Right lobe of liver (tissue), 6 donors: ENCODE data around the gene SRPK3. TPM values are rescaled to one million over a fixed set of nuclear protein-coding genes. Genes with fewer than 3 reads are reported as not detected.

Source experiments
- ATAC-seq, 4 donors: fragments of 200-7000 bp; cut with Tn5 transposase; one replicate each; pipeline ENCODE4 v1.9.1; 2020; ENCODE audit warnings: mild to moderate bottlenecking in 4 of 4, moderate library complexity in 4 of 4
- DNase-seq, 3 donors: peaks; one replicate each; pipeline ENCODE4 v3.0.0-alpha.2; 2020
- H3K27ac ChIP-seq, 3 donors: fragments of 200-600 bp; one replicate each; pipeline ENCODE4 v1.8.0; 2022
- H3K27me3 ChIP-seq, 2 donors: fragments of 200-600 bp; one replicate each; pipeline ENCODE4 v1.8.0; 2022
- H3K36me3 ChIP-seq, 4 donors: fragments of 200-600 bp; sonication (generic) in 1 of 4; one replicate each; pipeline versions ENCODE4 v1.5.1 to v1.8.0; 2017 to 2022; ENCODE audit warnings: control low read depth in 1 of 4
- H3K4me1 ChIP-seq, 4 donors: fragments of 200-600 bp; sonication (generic) in 1 of 4; one replicate each; pipeline versions ENCODE4 v1.5.1 to v1.8.0; 2017 to 2022; ENCODE audit warnings: control low read depth in 1 of 4
- H3K4me3 ChIP-seq, 3 donors: fragments of 200-600 bp; one replicate each; pipeline ENCODE4 v1.8.0; 2022
- H3K9me3 ChIP-seq, 4 donors: fragments of 200-600 bp; sonication (generic) in 1 of 4; one replicate each; pipeline versions ENCODE4 v1.5.1 to v1.8.0; 2017 to 2022; ENCODE audit warnings: control low read depth in 1 of 4
- POLR2A ChIP-seq: fragments of 450-650 bp; IDR thresholded peaks from one replicate; pipeline ENCODE4 v1.6.1; 2017; ENCODE audit warnings: antibody characterized with exemption, mild to moderate bottlenecking
- WGBS: methylation state at CpG from one replicate; pipeline ENCODE4 v1.1.6; 2018; ENCODE audit warnings: low coverage, low lambda C conversion rate; ENCODE audit not compliant: insufficient coverage; ENCODE audit errors: missing lambda C conversion rate; 5-methylcytosine and 5-hydroxymethylcytosine counted together
- intact Hi-C, 2 donors: fragments of 100-400 bp; cut with DNase I; formaldehyde crosslinking; loops; one replicate each; pipeline versions ENCODE4 v1.11.2 to v1.14.1; 2022
- total RNA-seq, 6 experiments: library from RNA; depleted of rRNA in 2 of 6; stranded (reverse); fragments of >200 nt in 2 of 6; fragmentation: NEBNext Ultra II Directional in 3 of 6; extraction: Animal tissue kit (Norgen Biotek cat#: 25700) in 3 of 6; gene quantifications; one replicate each; pipeline versions ENCODE4 v1.1.0 to v1.2.4, GENCODE V29; 2016 to 2023
- TF ChIP-seq, protein P1 (sequence below), 4 donors: fragments of 200-600 bp in 3 of 4; fragments of 450-650 bp in 1 of 4; IDR thresholded peaks; one replicate each; pipeline versions ENCODE4 v1.5.1 to v1.8.0; 2016 to 2022; ENCODE audit warnings: antibody characterized with exemption in 4 of 4, mild to moderate bottlenecking in 2 of 4
- donor health status: DM: no; HTN: yes; CAD: no.
- donor health status: DM: no; HTN: no; CAD: no.
- donor health status: DM: no; HTN: no; CAD: no.
- donor health status: DM: no; HTN: yes; CAD: no.
- donor health status: DM: no; HTN: yes; CAD: no.

The SRPK3 gene
- total RNA-seq, 6 experiments from 2014 or later, result not detected

DNA sequence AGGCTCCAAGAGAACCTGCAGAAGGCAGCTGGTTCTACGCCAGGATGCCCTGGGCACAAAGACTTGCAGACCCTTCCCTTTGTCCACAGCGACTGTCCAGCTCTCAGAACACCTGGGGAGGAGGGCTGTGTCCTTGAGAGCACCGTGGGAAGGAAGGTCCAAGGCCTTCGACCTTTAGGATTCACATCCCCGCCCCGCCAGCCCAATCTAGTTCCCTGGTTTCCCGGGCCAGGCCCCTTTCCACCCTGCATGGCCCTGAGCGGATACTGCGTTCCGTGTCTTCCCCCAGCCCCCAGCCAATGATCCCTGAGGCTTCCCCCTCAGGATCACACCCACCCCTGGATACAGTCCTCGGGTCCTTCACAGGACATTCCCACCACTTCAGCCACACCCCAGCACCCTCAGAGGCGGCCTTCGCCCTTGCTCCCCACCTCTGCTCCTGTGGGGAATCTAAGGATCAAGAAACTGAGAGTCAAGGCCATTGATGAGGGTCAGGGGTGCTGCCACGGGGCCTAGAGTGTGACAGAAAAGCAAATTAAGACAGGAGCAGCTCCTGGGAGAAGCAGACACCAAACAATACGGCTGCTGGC lies 47.1 kb upstream of the SRPK3 start:
- Histone ChIP-seq H3K4me3 (no peak overlapping the region), H3K36me3 (peaks cover 0 to 7% (median 0%) of the 10 kb centered on the region in 4 donors), H3K27me3 (no peaks in the 10 kb centered on the region), H3K9me3 (no peaks in the 10 kb centered on the region), H3K4me1 (no peaks in the 10 kb centered on the region), H3K27ac (no peak overlapping the region)
- intact Hi-C loops, result no loop called here
- WGBS, result 57% methylated on average over 2 of the region's 15 CpGs
- DNase-seq (no peak), ATAC-seq (no peak)
- TF ChIP-seq, protein P1, sequence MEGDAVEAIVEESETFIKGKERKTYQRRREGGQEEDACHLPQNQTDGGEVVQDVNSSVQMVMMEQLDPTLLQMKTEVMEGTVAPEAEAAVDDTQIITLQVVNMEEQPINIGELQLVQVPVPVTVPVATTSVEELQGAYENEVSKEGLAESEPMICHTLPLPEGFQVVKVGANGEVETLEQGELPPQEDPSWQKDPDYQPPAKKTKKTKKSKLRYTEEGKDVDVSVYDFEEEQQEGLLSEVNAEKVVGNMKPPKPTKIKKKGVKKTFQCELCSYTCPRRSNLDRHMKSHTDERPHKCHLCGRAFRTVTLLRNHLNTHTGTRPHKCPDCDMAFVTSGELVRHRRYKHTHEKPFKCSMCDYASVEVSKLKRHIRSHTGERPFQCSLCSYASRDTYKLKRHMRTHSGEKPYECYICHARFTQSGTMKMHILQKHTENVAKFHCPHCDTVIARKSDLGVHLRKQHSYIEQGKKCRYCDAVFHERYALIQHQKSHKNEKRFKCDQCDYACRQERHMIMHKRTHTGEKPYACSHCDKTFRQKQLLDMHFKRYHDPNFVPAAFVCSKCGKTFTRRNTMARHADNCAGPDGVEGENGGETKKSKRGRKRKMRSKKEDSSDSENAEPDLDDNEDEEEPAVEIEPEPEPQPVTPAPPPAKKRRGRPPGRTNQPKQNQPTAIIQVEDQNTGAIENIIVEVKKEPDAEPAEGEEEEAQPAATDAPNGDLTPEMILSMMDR (IDR thresholded peaks at IDR 0.05), result no peak
- TF ChIP-seq POLR2A, result no peak

DNA sequence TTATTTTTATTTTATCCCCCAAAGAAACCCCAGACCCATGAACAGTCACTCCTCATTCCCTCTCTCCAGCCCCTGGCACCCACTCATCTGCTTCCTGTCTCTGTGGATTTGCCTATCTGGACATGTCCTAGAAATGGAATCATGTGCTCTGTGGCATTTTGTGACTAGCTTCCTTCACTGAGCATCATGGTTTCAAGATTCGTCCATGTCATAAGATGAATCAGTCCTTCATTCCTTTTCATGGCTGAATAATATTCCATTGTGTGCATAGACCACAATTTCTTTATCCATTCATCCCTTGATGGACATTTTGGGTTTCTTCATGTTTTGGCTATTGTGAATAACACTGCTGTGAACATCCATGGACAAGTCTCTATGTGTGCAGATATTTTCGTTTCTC lies 46.0 kb upstream of the SRPK3 start:
- 72% methylated on average over 2 of the region's 2 CpGs for WGBS
- no peak for TF ChIP-seq POLR2A
- TF ChIP-seq, protein P1 (IDR thresholded peaks at IDR 0.05), result no peak
- Histone ChIP-seq H3K4me1 (no peaks in the 10 kb centered on the region), H3K36me3 (peaks cover 0 to 7% (median 0%) of the 10 kb centered on the region in 4 donors), H3K9me3 (no peaks in the 10 kb centered on the region), H3K27ac (no peak overlapping the region), H3K27me3 (no peaks in the 10 kb centered on the region), H3K4me3 (no peak overlapping the region)
- no peak for DNase-seq
- intact Hi-C loops, result no loop called here
- ATAC-seq, result no peak

DNA sequence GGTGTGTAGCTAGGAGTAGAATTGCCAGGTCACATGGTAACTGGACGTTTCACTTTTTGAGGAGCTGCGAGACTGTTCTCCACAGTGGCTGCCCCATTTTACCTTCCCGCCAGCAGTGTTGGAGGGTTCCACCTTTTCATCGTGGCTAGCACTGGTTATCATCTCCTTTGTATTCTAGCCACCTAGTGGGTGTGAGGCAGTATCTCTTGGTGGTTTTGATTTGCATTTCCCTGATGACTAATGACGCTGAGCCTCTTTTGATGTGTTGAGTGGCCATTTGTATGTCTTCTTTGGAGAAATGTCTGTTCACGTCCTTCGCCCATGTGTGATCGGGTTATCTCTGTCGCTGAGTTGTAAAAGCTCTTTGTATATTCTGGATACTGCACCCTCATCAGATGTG lies 45.6 kb upstream of the SRPK3 start:
- 78% methylated on average over 8 of the region's 9 CpGs for WGBS
- intact Hi-C loops, result no loop called here
- no peak for TF ChIP-seq POLR2A
- TF ChIP-seq, protein P1 (IDR thresholded peaks at IDR 0.05), result no peak
- Histone ChIP-seq H3K4me3 (no peak overlapping the region), H3K27me3 (no peaks in the 10 kb centered on the region), H3K36me3 (peaks cover 0 to 7% (median 0%) of the 10 kb centered on the region in 4 donors), H3K9me3 (no peaks in the 10 kb centered on the region), H3K27ac (no peak overlapping the region), H3K4me1 (no peaks in the 10 kb centered on the region)
- DNase-seq, result no peak
- no peak for ATAC-seq

DNA sequence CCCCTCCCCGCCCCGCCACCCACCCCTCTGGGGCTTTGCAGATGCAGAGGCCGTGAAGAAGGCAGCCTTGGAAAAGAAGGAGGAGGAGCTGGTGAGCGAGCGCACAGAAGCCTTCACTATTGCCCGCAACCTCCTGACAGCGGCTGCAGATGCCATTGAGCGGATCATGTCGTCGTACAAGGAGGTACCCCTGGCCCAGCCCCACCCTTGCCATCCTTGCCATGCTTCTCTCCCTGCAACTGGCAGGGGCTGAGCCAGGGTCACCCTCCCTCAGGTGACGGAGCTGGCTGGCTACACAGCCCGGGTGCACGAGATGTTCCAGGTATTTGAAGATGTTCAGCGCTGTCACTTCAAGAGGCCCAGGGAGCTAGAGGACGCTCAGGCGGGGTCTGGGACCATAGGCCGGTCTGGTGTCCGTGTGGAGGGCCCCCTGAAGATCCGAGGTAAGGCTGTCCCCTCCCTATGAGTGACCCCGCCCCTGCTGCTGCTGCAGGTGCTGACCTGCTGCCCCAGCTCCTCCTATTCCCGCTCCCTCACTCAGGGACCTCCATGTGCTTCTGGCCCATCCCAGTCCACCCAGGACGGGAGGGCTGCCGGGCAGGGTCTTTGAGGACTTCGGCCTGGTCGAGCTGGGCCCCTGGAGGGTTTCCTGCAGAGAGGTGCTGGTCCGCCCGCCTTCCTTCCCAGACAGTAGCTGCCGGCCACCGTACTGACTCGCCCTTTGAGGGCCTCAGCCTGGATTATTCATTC lies 44.6 kb upstream of the SRPK3 start:
- TF ChIP-seq, protein P1 (IDR thresholded peaks at IDR 0.05), result no peak
- no peak for TF ChIP-seq POLR2A
- ATAC-seq, result no peak
- DNase-seq, result no peak
- H3K27me3 ChIP-seq, result no peaks in the 10 kb centered on the region
- no peak overlapping the region for H3K4me3 ChIP-seq
- H3K4me1 ChIP-seq, result no peaks in the 10 kb centered on the region
- WGBS, result 82% methylated on average over 12 of the region's 30 CpGs
- intact Hi-C loops, result no loop called here
- H3K27ac ChIP-seq, result no peak overlapping the region
- peaks cover 0 to 7% (median 0%) of the 10 kb centered on the region in 4 donors for H3K36me3 ChIP-seq
- H3K9me3 ChIP-seq, result no peaks in the 10 kb centered on the region
